Right lung (tissue), 5 donors: ENCODE data around the gene NEK11. TPM values are rescaled to one million over a fixed set of nuclear protein-coding genes. Genes with fewer than 3 reads are reported as not detected.

Source experiments
- DNase-seq, 2 donors: peaks; one replicate each; pipeline ENCODE4 v3.0.0-alpha.2; 2013
- polyA plus RNA-seq, 5 donors: library from polyadenylated mRNA; unstranded; fragments of 120-200 nt; gene quantifications; one replicate each; pipeline versions ENCODE4 v1.2.1 to v1.2.3, GENCODE V29; 2013; ENCODE audit warnings: inconsistent platforms in 1 of 5, low replicate concordance in 1 of 5; ENCODE audit not compliant: insufficient read length in 5 of 5, insufficient read depth in 1 of 5

The NEK11 gene
- polyA plus RNA-seq, 5 donors, result 15.1 to 20.7 (median 18.2) TPM

GRCh38 chr3:131141770-131142169 is 115.1 kb downstream of the NEK11 start:
- no peak for DNase-seq

GRCh38 chr3:131142580-131142979 is 115.9 kb downstream of the NEK11 start:
- DNase-seq, result no peak

- DNase-seq, result no peak
Measured at GRCh38 chr3:131143802-131144201, 117.1 kb downstream of the NEK11 start.

- no peak for DNase-seq
Measured at GRCh38 chr3:131147534-131147933, 120.9 kb downstream of the NEK11 start.

- no peak for DNase-seq
Measured at GRCh38 chr3:131158434-131158833, 131.8 kb downstream of the NEK11 start.

GRCh38 chr3:131162516-131162915 is 135.8 kb downstream of the NEK11 start:
- DNase-seq, result no peak

- no peak for DNase-seq
Measured at GRCh38 chr3:131167867-131168266, 141.2 kb downstream of the NEK11 start.

GRCh38 chr3:131169331-131169730 is 142.7 kb downstream of the NEK11 start:
- no peak for DNase-seq

- no peak for DNase-seq
Measured at GRCh38 chr3:131172502-131173200, 146.0 kb downstream of the NEK11 start.

- no peak for DNase-seq
Measured at GRCh38 chr3:131174752-131175151, 148.1 kb downstream of the NEK11 start.

- DNase-seq, result no peak
Measured at GRCh38 chr3:131178710-131179375, 152.2 kb downstream of the NEK11 start.

- DNase-seq, result no peak
Measured at GRCh38 chr3:131192701-131193100, 166.0 kb downstream of the NEK11 start.

GRCh38 chr3:131193641-131194238 is 167.1 kb downstream of the NEK11 start:
- DNase-seq, result no peak

- DNase-seq, result no peak
Measured at GRCh38 chr3:131194816-131195215, 168.1 kb downstream of the NEK11 start.

GRCh38 chr3:131200636-131201199 is 174.0 kb downstream of the NEK11 start:
- DNase-seq, result no peak

- DNase-seq, result no peak
Measured at GRCh38 chr3:131216330-131216729, 189.7 kb downstream of the NEK11 start.

GRCh38 chr3:131216801-131217200 is 190.1 kb downstream of the NEK11 start:
- no peak for DNase-seq

- DNase-seq, result no peak
Measured at GRCh38 chr3:131217296-131217741, 190.6 kb downstream of the NEK11 start.

GRCh38 chr3:131218196-131218595 is 191.5 kb downstream of the NEK11 start:
- no peak for DNase-seq

GRCh38 chr3:131221731-131222130 is 195.1 kb downstream of the NEK11 start:
- DNase-seq, result no peak

GRCh38 chr3:131222599-131222998 is 195.9 kb downstream of the NEK11 start:
- DNase-seq, result no peak

GRCh38 chr3:131223373-131224289 is 197.0 kb downstream of the NEK11 start:
- no peak for DNase-seq
